Neural cell (in vitro differentiated cells): ENCODE results near the gene NUDT3. TPM values are rescaled to one million over a fixed set of nuclear protein-coding genes. Genes with fewer than 3 reads are reported as not detected.

ENCODE experiments used
- H2AFZ ChIP-seq: fragments of 200-600, 300-800 bp; sonication (generic), shearing (Covaris generic); 2 replicates; pipeline ENCODE4 v1.6.0; 2014; ENCODE audit warnings: low read depth, mild to moderate bottlenecking, antibody characterized with exemption, low read length, moderate library complexity
- H3F3A ChIP-seq: fragments of 200-600 bp; shearing (Covaris generic); 2 replicates; pipeline ENCODE4 v1.6.1; 2016; ENCODE audit warnings: mild to moderate bottlenecking, moderate library complexity, mixed read lengths, antibody characterized with exemption, low read length; ENCODE audit not compliant: insufficient read depth, poor library complexity, severe bottlenecking
- H3K27ac ChIP-seq: fragments of 200-600, 300-800 bp; sonication (generic), shearing (Covaris generic); 2 replicates; pipeline ENCODE4 v1.5.1; 2014; ENCODE audit warnings: mild to moderate bottlenecking, low read length, moderate library complexity
- H3K27me3 ChIP-seq: fragments of 300-800, 200-600 bp; sonication (generic), shearing (Covaris generic); 2 replicates; pipeline ENCODE4 v1.6.0; 2014; ENCODE audit warnings: mild to moderate bottlenecking, low read depth, low read length, moderate library complexity; ENCODE audit not compliant: insufficient read depth
- H3K36me3 ChIP-seq: fragments of 300-800, 200-600 bp; sonication (generic), shearing (Covaris generic); 2 replicates; pipeline ENCODE4 v1.5.1; 2014; ENCODE audit warnings: mild to moderate bottlenecking, antibody characterized with exemption, low read length, moderate library complexity; ENCODE audit not compliant: insufficient read depth
- H3K4me2 ChIP-seq: fragments of 300-800, 200-600 bp; sonication (generic), shearing (Covaris generic); 2 replicates; pipeline ENCODE4 v1.6.0; 2014; ENCODE audit warnings: mild to moderate bottlenecking, low read length
- H3K4me3 ChIP-seq: fragments of 300-800, 200-600 bp; sonication (generic), shearing (Covaris generic); 2 replicates; pipeline ENCODE4 v1.5.1; 2014; ENCODE audit warnings: mild to moderate bottlenecking, low read length, moderate library complexity
- H3K79me2 ChIP-seq: fragments of 200-600 bp; shearing (Covaris generic); replicated peaks from 2 replicates; pipeline ENCODE4 v1.6.0; 2014; ENCODE audit warnings: mild to moderate bottlenecking, low read length, moderate library complexity; ENCODE audit not compliant: insufficient read depth
- H3K9ac ChIP-seq: fragments of 300-800, 200-600 bp; sonication (generic), shearing (Covaris generic); 2 replicates; pipeline ENCODE4 v1.6.1; 2016; ENCODE audit warnings: mild to moderate bottlenecking, low read length, mixed read lengths
- H3K9me2 ChIP-seq: fragments of 200-600 bp; shearing (Covaris generic); 2 replicates; pipeline ENCODE4 v1.6.1; 2016; ENCODE audit warnings: mild to moderate bottlenecking, low read length, mixed read lengths; ENCODE audit not compliant: insufficient read depth
- H3K9me3 ChIP-seq: fragments of 200-600, 300-800 bp; sonication (generic), shearing (Covaris generic); 2 replicates; pipeline ENCODE4 v1.6.1; 2016; ENCODE audit warnings: mild to moderate bottlenecking, mixed run types, low read length, moderate library complexity, mixed read lengths
- H4K20me1 ChIP-seq: fragments of 200-600 bp; shearing (Covaris generic); 2 replicates; pipeline ENCODE4 v1.6.1; 2016; ENCODE audit warnings: mild to moderate bottlenecking, mixed run types; ENCODE audit not compliant: insufficient read depth
- EP300 ChIP-seq: fragments of 450-650 bp; conservative IDR thresholded peaks from 2 replicates; pipeline ENCODE4 v1.6.1; 2014; ENCODE audit warnings: antibody characterized with exemption, mild to moderate bottlenecking, moderate library complexity; ENCODE audit not compliant: poor library complexity, severe bottlenecking
- EZH2 ChIP-seq: fragments of 200-600, 300-800 bp; shearing (Covaris generic), sonication (generic); IDR thresholded peaks from 2 replicates; pipeline ENCODE4 v1.6.1; 2014; ENCODE audit warnings: antibody characterized with exemption, low read length, borderline replicate concordance, mild to moderate bottlenecking; ENCODE audit not compliant: insufficient read depth, poor library complexity, severe bottlenecking
- MXI1 ChIP-seq: fragments of 450-650 bp; conservative IDR thresholded peaks from 2 replicates; pipeline ENCODE4 v1.6.1; 2014; ENCODE audit warnings: antibody characterized with exemption, mild to moderate bottlenecking; ENCODE audit not compliant: poor library complexity, severe bottlenecking
- POLR2AphosphoS5 ChIP-seq: IDR thresholded peaks from 2 replicates; pipeline ENCODE4 v1.6.1; 2012
- RAD21 ChIP-seq: fragments of 450-650 bp; conservative IDR thresholded peaks from 2 replicates; pipeline ENCODE4 v1.6.1; 2014; ENCODE audit warnings: antibody characterized with exemption, mild to moderate bottlenecking, moderate library complexity
- SMC3 ChIP-seq: fragments of 450-650 bp; conservative IDR thresholded peaks from 2 replicates; pipeline ENCODE4 v1.6.1; 2014; ENCODE audit warnings: antibody characterized with exemption, mild to moderate bottlenecking, moderate library complexity; ENCODE audit not compliant: poor library complexity
- TAF1 ChIP-seq: IDR thresholded peaks from 2 replicates; pipeline ENCODE4 v1.6.1; 2012; ENCODE audit warnings: low read depth
- polyA plus RNA-seq: library from polyadenylated mRNA; depleted of rRNA; stranded (reverse); fragments of >200 nt; gene quantifications from 2 replicates; pipeline ENCODE4 v1.2.3, GENCODE V29; 2014
- TF ChIP-seq, protein P1 (sequence below): fragments of 450-650 bp; IDR thresholded peaks from 2 replicates; pipeline ENCODE4 v1.5.1; 2014; ENCODE audit warnings: antibody characterized with exemption, mild to moderate bottlenecking, moderate library complexity; ENCODE audit not compliant: poor library complexity, severe bottlenecking
- TF ChIP-seq, protein P2 (sequence below): IDR thresholded peaks from 2 replicates; pipeline ENCODE4 v1.6.1; 2012; ENCODE audit warnings: borderline replicate concordance

The NUDT3 gene
- polyA plus RNA-seq, 1 donor from 2014 or later, result 80.2 TPM

DNA sequence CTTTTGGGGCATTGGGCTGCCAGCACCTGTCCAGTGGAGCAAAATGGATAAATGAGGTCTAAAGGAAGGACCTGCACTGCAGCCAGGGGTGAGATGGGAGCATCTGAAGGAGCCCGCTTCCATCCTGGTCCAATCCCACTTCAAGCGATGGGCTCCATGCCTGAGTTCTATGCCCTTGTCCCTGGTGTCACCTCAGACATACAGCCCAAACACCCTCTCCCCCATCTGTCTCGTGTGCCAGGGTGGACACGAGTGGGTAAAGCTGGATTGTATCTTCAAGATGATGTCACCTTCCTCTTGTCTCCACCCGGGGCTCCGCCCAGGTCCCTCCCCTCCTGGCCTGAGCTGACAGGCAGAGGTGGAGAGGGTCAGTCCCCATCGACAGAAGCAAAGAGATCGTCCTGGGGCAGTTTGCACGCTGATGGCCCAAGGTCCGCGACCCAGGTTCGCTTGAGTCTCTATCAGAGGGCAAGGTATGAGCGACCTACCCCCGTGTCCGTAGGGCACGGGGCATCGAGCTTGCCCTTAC is 144.2 kb downstream of the NUDT3 start:
- Histone ChIP-seq H3K4me3 (peak overlapping the region; percentile 92), H4K20me1 (no peaks in the 10 kb centered on the region), H3K27me3 (no peaks in the 10 kb centered on the region), H3K9me3 (no peaks in the 10 kb centered on the region), H3K36me3 (no peaks in the 10 kb centered on the region), H3K4me2 (peak overlapping the region; percentile 99), H2AFZ (peak overlapping the region; percentile 36), H3F3A (no peaks in the 10 kb centered on the region), H3K9me2 (no peaks in the 10 kb centered on the region), H3K79me2 (no peaks in the 10 kb centered on the region), H3K27ac (peak overlapping the region; percentile 61), H3K9ac (peak overlapping the region; percentile 95)
- TF ChIP-seq TAF1 (no peak), POLR2AphosphoS5 (no peak)
- TF ChIP-seq, protein P1, sequence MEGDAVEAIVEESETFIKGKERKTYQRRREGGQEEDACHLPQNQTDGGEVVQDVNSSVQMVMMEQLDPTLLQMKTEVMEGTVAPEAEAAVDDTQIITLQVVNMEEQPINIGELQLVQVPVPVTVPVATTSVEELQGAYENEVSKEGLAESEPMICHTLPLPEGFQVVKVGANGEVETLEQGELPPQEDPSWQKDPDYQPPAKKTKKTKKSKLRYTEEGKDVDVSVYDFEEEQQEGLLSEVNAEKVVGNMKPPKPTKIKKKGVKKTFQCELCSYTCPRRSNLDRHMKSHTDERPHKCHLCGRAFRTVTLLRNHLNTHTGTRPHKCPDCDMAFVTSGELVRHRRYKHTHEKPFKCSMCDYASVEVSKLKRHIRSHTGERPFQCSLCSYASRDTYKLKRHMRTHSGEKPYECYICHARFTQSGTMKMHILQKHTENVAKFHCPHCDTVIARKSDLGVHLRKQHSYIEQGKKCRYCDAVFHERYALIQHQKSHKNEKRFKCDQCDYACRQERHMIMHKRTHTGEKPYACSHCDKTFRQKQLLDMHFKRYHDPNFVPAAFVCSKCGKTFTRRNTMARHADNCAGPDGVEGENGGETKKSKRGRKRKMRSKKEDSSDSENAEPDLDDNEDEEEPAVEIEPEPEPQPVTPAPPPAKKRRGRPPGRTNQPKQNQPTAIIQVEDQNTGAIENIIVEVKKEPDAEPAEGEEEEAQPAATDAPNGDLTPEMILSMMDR, result no peak

DNA sequence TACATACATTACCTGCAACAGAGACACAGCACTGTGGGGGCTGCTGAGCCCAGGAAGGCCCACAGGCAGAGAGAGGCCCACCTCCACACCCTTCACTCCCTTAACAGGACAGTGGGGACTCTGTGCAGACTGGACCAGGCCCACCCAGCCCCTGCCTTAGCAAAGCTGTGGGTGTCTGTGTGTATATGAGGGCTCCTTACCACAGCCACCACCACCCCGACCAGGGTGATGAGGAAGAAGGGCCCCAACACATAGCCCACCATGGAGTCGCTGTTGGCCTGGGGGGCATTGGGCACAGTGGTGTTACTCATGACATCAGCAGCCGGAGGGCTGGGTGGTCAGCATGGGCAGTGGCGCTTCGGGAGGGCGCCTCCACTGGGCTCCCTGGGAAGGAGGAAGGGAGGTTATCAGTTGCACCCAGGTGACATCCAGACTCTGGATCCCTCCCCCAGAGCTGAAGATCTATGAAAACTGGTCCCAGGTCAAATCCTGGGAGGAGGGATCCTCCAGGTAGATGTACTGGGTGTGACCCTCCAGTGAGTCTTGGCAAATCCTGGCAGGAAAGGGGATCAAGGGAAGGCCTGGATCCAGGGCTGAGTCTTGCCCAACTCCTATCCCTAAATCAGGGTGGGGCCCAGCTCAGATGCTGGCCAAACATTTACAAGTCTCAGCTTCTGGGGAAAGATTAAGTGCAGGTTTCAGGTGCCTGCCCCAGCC is 144.8 kb downstream of the NUDT3 start:
- no peaks in the 10 kb centered on the region for H3F3A ChIP-seq
- TF ChIP-seq, protein P1, result no peak
- TF ChIP-seq MXI1, result no peak
- TF ChIP-seq EP300, result no peak
- TF ChIP-seq RAD21, result no peak
- no peak for TF ChIP-seq TAF1
- no peak for TF ChIP-seq EZH2
- TF ChIP-seq POLR2AphosphoS5, result no peak
- no peak for TF ChIP-seq SMC3
- TF ChIP-seq, protein P2, sequence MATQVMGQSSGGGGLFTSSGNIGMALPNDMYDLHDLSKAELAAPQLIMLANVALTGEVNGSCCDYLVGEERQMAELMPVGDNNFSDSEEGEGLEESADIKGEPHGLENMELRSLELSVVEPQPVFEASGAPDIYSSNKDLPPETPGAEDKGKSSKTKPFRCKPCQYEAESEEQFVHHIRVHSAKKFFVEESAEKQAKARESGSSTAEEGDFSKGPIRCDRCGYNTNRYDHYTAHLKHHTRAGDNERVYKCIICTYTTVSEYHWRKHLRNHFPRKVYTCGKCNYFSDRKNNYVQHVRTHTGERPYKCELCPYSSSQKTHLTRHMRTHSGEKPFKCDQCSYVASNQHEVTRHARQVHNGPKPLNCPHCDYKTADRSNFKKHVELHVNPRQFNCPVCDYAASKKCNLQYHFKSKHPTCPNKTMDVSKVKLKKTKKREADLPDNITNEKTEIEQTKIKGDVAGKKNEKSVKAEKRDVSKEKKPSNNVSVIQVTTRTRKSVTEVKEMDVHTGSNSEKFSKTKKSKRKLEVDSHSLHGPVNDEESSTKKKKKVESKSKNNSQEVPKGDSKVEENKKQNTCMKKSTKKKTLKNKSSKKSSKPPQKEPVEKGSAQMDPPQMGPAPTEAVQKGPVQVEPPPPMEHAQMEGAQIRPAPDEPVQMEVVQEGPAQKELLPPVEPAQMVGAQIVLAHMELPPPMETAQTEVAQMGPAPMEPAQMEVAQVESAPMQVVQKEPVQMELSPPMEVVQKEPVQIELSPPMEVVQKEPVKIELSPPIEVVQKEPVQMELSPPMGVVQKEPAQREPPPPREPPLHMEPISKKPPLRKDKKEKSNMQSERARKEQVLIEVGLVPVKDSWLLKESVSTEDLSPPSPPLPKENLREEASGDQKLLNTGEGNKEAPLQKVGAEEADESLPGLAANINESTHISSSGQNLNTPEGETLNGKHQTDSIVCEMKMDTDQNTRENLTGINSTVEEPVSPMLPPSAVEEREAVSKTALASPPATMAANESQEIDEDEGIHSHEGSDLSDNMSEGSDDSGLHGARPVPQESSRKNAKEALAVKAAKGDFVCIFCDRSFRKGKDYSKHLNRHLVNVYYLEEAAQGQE, result no peak
- H2AFZ ChIP-seq, result no peak overlapping the region
- H3K4me2 ChIP-seq, result peak overlapping the region; percentile 99
- H3K9me2 ChIP-seq, result no peaks in the 10 kb centered on the region
- no peak overlapping the region for H3K27ac ChIP-seq
- H3K36me3 ChIP-seq, result no peaks in the 10 kb centered on the region
- H3K9me3 ChIP-seq, result no peaks in the 10 kb centered on the region
- no peaks in the 10 kb centered on the region for H3K27me3 ChIP-seq
- H3K4me3 ChIP-seq, result peak overlapping the region; percentile 92
- no peaks in the 10 kb centered on the region for H4K20me1 ChIP-seq
- H3K9ac ChIP-seq, result peak overlapping the region; percentile 95
- H3K79me2 ChIP-seq, result no peaks in the 10 kb centered on the region
